Cardiac muscle cell (in vitro differentiated cells and primary cell): ENCODE data around the gene PRLH. TPM values are rescaled to one million over a fixed set of nuclear protein-coding genes. Genes with fewer than 3 reads are reported as not detected.

ENCODE experiments used
- DNase-seq, 2 donors: peaks; one replicate each; pipeline versions ENCODE4 v3.0.0 to v3.0.0-alpha.2; 2010 to 2017; ENCODE audit warnings: low read depth in 1 of 2, low spot score in 1 of 2
- H3K27ac ChIP-seq: fragments of 200-600 bp; sonication (generic); 2 replicates; pipeline ENCODE4 v1.5.1; 2016
- H3K27me3 ChIP-seq: fragments of 200-600 bp; sonication (generic); 2 replicates; pipeline ENCODE4 v1.6.0; 2016; ENCODE audit warnings: control low read depth
- H3K36me3 ChIP-seq: fragments of 200-600 bp; sonication (generic); 2 replicates; pipeline ENCODE4 v1.5.1; 2016; ENCODE audit warnings: control low read depth
- H3K4me1 ChIP-seq: fragments of 200-600 bp; sonication (generic); 2 replicates; pipeline ENCODE4 v1.8.1; 2017; ENCODE audit warnings: low read depth, mild to moderate bottlenecking, mixed run types
- H3K4me3 ChIP-seq: fragments of 200-600 bp; sonication (generic); 2 replicates; pipeline ENCODE4 v1.5.1; 2016; ENCODE audit warnings: mild to moderate bottlenecking
- H3K9me3 ChIP-seq: fragments of 200-600 bp; sonication (generic); 2 replicates; pipeline ENCODE4 v1.5.1; 2017; ENCODE audit warnings: low read depth, mild to moderate bottlenecking, control low read depth
- polyA plus RNA-seq: library from polyadenylated mRNA; unstranded; fragments of >200 nt; fragmentation: Nextera tagmentation; extraction: Ambion mirVana; gene quantifications from 2 replicates; pipeline ENCODE4 v1.2.1, GENCODE V29; 2016
- total RNA-seq: library from RNA; depleted of rRNA; stranded (reverse); fragments of >200 nt; gene quantifications from 2 replicates; pipeline ENCODE4 v1.2.3, GENCODE V29; 2016
- TF ChIP-seq, protein P1 (sequence below): IDR thresholded peaks from 2 replicates; pipeline ENCODE4 v1.5.1; 2012; ENCODE audit warnings: low read depth, mild to moderate bottlenecking, low read length

Gene PRLH
- total and polyA plus RNA-seq, 2 experiments from 2014 or later: not detected

DNA sequence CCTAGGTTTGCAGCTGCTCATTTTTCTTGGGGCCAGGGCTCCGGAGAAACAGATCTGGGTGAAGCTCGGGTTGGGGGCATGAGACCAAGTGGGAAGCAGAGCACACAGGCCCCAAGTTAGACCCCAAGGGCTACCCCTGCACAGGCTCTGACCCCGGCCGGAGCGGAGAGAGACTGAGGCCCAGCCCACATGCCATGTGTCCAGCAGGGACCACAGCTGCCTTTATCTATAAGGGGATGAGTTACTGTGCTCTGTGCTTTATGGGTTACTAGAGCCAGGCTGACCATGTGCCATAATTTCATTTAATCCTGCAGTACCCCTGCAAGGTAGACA is 30.3 kb upstream of the PRLH start:
- TF ChIP-seq, protein P1, sequence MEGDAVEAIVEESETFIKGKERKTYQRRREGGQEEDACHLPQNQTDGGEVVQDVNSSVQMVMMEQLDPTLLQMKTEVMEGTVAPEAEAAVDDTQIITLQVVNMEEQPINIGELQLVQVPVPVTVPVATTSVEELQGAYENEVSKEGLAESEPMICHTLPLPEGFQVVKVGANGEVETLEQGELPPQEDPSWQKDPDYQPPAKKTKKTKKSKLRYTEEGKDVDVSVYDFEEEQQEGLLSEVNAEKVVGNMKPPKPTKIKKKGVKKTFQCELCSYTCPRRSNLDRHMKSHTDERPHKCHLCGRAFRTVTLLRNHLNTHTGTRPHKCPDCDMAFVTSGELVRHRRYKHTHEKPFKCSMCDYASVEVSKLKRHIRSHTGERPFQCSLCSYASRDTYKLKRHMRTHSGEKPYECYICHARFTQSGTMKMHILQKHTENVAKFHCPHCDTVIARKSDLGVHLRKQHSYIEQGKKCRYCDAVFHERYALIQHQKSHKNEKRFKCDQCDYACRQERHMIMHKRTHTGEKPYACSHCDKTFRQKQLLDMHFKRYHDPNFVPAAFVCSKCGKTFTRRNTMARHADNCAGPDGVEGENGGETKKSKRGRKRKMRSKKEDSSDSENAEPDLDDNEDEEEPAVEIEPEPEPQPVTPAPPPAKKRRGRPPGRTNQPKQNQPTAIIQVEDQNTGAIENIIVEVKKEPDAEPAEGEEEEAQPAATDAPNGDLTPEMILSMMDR: no peak
- no peak for DNase-seq
- H3K9me3 ChIP-seq: no peaks in the 10 kb centered on the region
- H3K4me3 ChIP-seq: no peak overlapping the region
- no peaks in the 10 kb centered on the region for H3K27me3 ChIP-seq
- H3K27ac ChIP-seq: no peak overlapping the region
- no peaks in the 10 kb centered on the region for H3K36me3 ChIP-seq
- H3K4me1 ChIP-seq: no peaks in the 10 kb centered on the region

DNA sequence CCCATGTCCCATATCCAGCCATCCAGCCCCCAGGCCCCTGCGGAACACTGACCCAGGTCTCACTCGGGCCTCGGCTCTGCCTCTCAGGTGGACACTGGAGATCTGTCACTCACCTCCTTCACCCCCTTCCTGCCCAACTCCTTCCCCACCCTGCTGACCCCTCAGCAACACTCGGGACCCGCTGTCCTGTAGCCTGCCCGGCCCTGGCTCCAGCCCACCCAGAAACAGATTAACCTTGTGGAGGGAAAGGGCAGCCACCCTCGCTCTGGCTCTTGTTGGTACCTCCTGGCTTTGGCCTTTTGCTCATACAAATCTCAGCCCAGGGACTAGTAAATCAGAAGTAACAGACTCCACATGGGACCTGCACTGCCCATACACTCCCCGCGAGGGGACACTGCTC is 29.8 kb upstream of the PRLH start:
- Histone ChIP-seq H3K4me3 (no peak overlapping the region), H3K9me3 (no peaks in the 10 kb centered on the region), H3K36me3 (no peaks in the 10 kb centered on the region), H3K4me1 (no peaks in the 10 kb centered on the region), H3K27ac (no peak overlapping the region), H3K27me3 (no peaks in the 10 kb centered on the region)
- TF ChIP-seq, protein P1: no peak
- no peak for DNase-seq

DNA sequence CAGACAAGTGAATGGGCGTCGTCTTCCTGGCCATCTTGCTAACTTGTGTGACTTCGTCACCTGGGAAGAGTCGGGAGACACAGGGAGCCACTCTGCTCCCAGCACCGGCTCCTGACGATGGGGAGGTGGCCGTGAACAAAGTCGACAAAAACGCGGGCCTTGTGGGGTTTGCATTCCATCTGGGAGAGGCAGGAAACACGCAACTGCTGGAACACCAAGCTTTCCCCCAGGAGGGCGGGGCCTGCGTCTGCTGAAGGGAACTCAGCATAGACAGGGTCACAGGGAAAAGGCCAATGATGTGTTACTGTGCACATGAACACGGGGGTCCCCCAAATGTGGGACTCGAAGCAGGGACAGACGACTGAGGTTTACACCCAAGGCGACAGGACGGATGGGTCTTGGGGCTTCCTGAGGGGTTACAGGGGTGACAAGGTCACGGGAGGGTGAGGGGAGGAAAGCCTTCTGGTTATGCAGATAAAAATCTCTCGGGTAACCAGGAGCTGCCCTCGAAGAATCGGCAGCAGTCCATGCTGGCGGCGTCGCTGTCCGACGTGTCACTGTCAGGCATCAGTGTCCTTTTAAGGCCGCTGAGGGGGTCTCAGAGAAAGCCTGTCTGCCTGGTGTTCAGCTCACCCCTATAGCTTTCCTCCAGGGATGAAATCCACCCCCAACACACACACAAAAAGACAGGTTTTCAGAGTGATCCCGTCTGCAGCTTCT is 28.2 kb upstream of the PRLH start:
- Histone ChIP-seq H3K27ac (no peak overlapping the region), H3K4me3 (no peak overlapping the region), H3K9me3 (no peaks in the 10 kb centered on the region), H3K4me1 (no peaks in the 10 kb centered on the region), H3K36me3 (no peaks in the 10 kb centered on the region), H3K27me3 (no peaks in the 10 kb centered on the region)
- TF ChIP-seq, protein P1: no peak
- DNase-seq: no peak

DNA sequence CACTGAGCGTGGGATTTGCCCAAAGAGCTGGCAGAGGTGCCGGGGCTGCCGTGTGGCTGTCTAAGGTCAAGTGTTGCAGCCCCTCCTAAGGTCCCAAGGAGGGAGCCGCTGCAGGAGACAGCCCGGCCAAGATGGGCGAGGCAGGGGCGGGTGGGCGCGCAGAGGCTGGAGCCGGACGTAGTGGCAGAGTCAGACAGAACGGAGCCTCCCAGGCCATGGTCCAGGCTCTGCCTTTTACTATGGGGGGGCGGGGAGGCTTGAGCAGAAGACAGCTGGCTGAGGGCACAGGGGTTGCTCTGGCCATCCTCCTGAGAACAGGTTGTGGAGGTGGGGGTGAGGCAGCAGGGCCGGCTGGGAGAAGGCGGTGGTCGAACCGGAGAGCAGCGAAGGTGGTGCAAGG is 27.5 kb upstream of the PRLH start:
- TF ChIP-seq, protein P1: no peak
- no peak for DNase-seq
- Histone ChIP-seq H3K27me3 (no peaks in the 10 kb centered on the region), H3K27ac (no peak overlapping the region), H3K36me3 (no peaks in the 10 kb centered on the region), H3K9me3 (no peaks in the 10 kb centered on the region), H3K4me1 (no peaks in the 10 kb centered on the region), H3K4me3 (no peak overlapping the region)

GRCh38 chr2:237539681-237540080 is 26.7 kb upstream of the PRLH start:
- TF ChIP-seq, protein P1: no peak
- Histone ChIP-seq H3K4me1 (no peaks in the 10 kb centered on the region), H3K27ac (no peak overlapping the region)

More at GRCh38 chr2:237539681-237540080, 26.7 kb upstream of the PRLH start:
- Histone ChIP-seq H3K9me3 (no peaks in the 10 kb centered on the region), H3K4me3 (no peak overlapping the region), H3K27me3 (no peaks in the 10 kb centered on the region), H3K36me3 (no peaks in the 10 kb centered on the region)
- no peak for DNase-seq
